Keratinocyte (primary cell): ENCODE data around the gene KCNH8. TPM values are rescaled to one million over a fixed set of nuclear protein-coding genes. Genes with fewer than 3 reads are reported as not detected.

Experiments
- DNase-seq: peaks from one replicate; pipeline ENCODE4 v3.0.0-alpha.2; 2011; ENCODE audit warnings: low read depth, missing footprints, low spot score
- FAIRE-seq: peaks from 2 replicates; lab custom pipeline; 2011; peaks lifted over from hg19 to GRCh38; lab: Jason Lieb, UNC
- H2AFZ ChIP-seq: 2 replicates; pipeline ENCODE4 v1.6.0; 2012; ENCODE audit warnings: low read length, control low read depth, inconsistent platforms; ENCODE audit not compliant: control insufficient read depth
- H3K27ac ChIP-seq: 2 replicates; pipeline ENCODE4 v1.5.1; 2011; ENCODE audit warnings: low read length; ENCODE audit not compliant: control insufficient read depth, insufficient read depth
- H3K27me3 ChIP-seq: 3 replicates; pipeline ENCODE4 v1.6.0; 2011; ENCODE audit warnings: low read length; ENCODE audit not compliant: control insufficient read depth, insufficient read depth; ENCODE audit errors: extremely low read depth
- H3K36me3 ChIP-seq, 2 experiments: 2 replicates in 1 of 2; 3 replicates in 1 of 2; pipeline ENCODE4 v1.5.1; 2011; ENCODE audit warnings: low read length in 2 of 2, mild to moderate bottlenecking in 1 of 2; ENCODE audit not compliant: control insufficient read depth in 2 of 2, insufficient read depth in 2 of 2; ENCODE audit errors: extremely low read depth in 1 of 2
- H3K4me1 ChIP-seq: 3 replicates; pipeline ENCODE4 v1.5.1; 2011; ENCODE audit warnings: low read length; ENCODE audit not compliant: control insufficient read depth, insufficient read depth; ENCODE audit errors: extremely low read depth
- H3K4me2 ChIP-seq: 3 replicates; pipeline ENCODE4 v1.6.0; 2011; ENCODE audit warnings: low read depth, low read length; ENCODE audit not compliant: control insufficient read depth, insufficient read depth; ENCODE audit errors: extremely low read depth
- H3K4me3 ChIP-seq, 3 experiments: fragments of 200-600 bp in 1 of 3; sonication (generic) in 1 of 3; 2 replicates in 2 of 3; 3 replicates in 1 of 3; pipeline ENCODE4 v1.5.1; 2011 to 2016; ENCODE audit warnings: low read length in 3 of 3, mild to moderate bottlenecking in 3 of 3, control low read depth in 2 of 3, inconsistent platforms in 1 of 3, low read depth in 1 of 3, mixed read lengths in 1 of 3, mixed run types in 1 of 3, moderate library complexity in 1 of 3; ENCODE audit not compliant: control insufficient read depth in 2 of 3, insufficient read depth in 2 of 3; ENCODE audit errors: extremely low read depth in 1 of 3
- H3K79me2 ChIP-seq: 2 replicates; pipeline ENCODE4 v1.6.0; 2012; ENCODE audit warnings: low read length; ENCODE audit not compliant: control insufficient read depth, insufficient read depth
- H3K9ac ChIP-seq: 3 replicates; pipeline ENCODE4 v1.6.0; 2011; ENCODE audit warnings: low read length; ENCODE audit not compliant: control insufficient read depth, insufficient read depth; ENCODE audit errors: extremely low read depth
- H3K9me1 ChIP-seq: 3 replicates; pipeline ENCODE4 v1.6.0; 2011; ENCODE audit warnings: low read length; ENCODE audit not compliant: control insufficient read depth, insufficient read depth; ENCODE audit errors: extremely low read depth
- H3K9me3 ChIP-seq: 2 replicates; pipeline ENCODE4 v1.5.1; 2012; ENCODE audit warnings: low read depth, low read length; ENCODE audit not compliant: control insufficient read depth
- H4K20me1 ChIP-seq: 3 replicates; pipeline ENCODE4 v1.6.0; 2011; ENCODE audit warnings: low read length; ENCODE audit not compliant: control insufficient read depth, insufficient read depth; ENCODE audit errors: extremely low read depth
- CTCF ChIP-seq, 3 experiments: IDR thresholded peaks in 1 of 3; conservative IDR thresholded peaks in 1 of 3; optimal IDR thresholded peaks in 1 of 3; 2 replicates in 2 of 3; 3 replicates in 1 of 3; pipeline versions ENCODE3 to v1.5.1; 2011; ENCODE audit warnings: low read length in 3 of 3, mild to moderate bottlenecking in 3 of 3, moderate library complexity in 2 of 3, control low read depth in 1 of 3, inconsistent platforms in 1 of 3; ENCODE audit not compliant: insufficient read depth in 2 of 3; ENCODE audit errors: extremely low read depth in 1 of 3
- EZH2 ChIP-seq: IDR thresholded peaks from one replicate; pipeline ENCODE4 v1.6.1; 2012; ENCODE audit warnings: inconsistent platforms, mild to moderate bottlenecking, low read length, moderate library complexity
- dilution Hi-C: fragments of 300-500 bp; cut with MboI; formaldehyde crosslinking; loops from one replicate; pipeline ENCODE4 v1.7.0; 2020; ENCODE audit warnings: low sequenced_read_pairs; ENCODE audit not compliant: extremely low pct_ligation_motif_present
- polyA plus RNA-seq, 5 experiments: library from polyadenylated mRNA; depleted of rRNA in 3 of 5; stranded (reverse) in 3 of 5; stranded (forward) in 1 of 5; unstranded in 1 of 5; fragments of >200 nt; gene quantifications; 1 replicate in 1 of 5; 2 replicates in 3 of 5; 3 replicates in 1 of 5; pipeline versions ENCODE4 v1.2.1 to v1.2.3, GENCODE V29; 2011 to 2012; ENCODE audit warnings: missing spikeins in 2 of 5, low read depth in 1 of 5, low replicate concordance in 1 of 5

The KCNH8 gene
- polyA plus RNA-seq, 1 donor (not counting 4 experiments of a cell fraction or from before 2014, with no cell fraction given) = not detected

GRCh38 chr3:19263606-19264005 is 115.3 kb downstream of the KCNH8 start:
- no peak overlapping the region for H3K4me2 ChIP-seq
- H3K9me1 ChIP-seq = no peaks in the 10 kb centered on the region
- H3K4me3 ChIP-seq = no peak overlapping the region
- no peaks in the 10 kb centered on the region for H3K36me3 ChIP-seq
- H3K9ac ChIP-seq = no peak overlapping the region
- H3K27ac ChIP-seq = no peak overlapping the region
- no peak overlapping the region for H2AFZ ChIP-seq
- H4K20me1 ChIP-seq = no peaks in the 10 kb centered on the region
- H3K9me3 ChIP-seq = no peaks in the 10 kb centered on the region
- H3K79me2 ChIP-seq = no peaks in the 10 kb centered on the region
- dilution Hi-C loops = no loop called here
- no peaks in the 10 kb centered on the region for H3K27me3 ChIP-seq
- no peak for TF ChIP-seq CTCF (optimal IDR thresholded peaks at IDR 0.05 in 1 of 3, IDR thresholded peaks at IDR 0.05 in 1 of 3, conservative IDR thresholded peaks at IDR 0.05 in 1 of 3; ENCODE audit: extremely low read depth in 1 of 3, insufficient read depth in 2 of 3, low read length in 3 of 3)
- no peak for TF ChIP-seq EZH2
- no peak for FAIRE-seq
- no peaks in the 10 kb centered on the region for H3K4me1 ChIP-seq
- no peak for DNase-seq

GRCh38 chr3:19264424-19264823 is 116.1 kb downstream of the KCNH8 start:
- no peak for FAIRE-seq
- Histone ChIP-seq H3K79me2 (no peaks in the 10 kb centered on the region), H3K9ac (no peak overlapping the region), H3K4me1 (no peaks in the 10 kb centered on the region), H2AFZ (no peak overlapping the region), H3K4me3 (no peak overlapping the region), H3K4me2 (no peak overlapping the region), H3K27me3 (no peaks in the 10 kb centered on the region), H3K9me1 (no peaks in the 10 kb centered on the region), H4K20me1 (no peaks in the 10 kb centered on the region), H3K27ac (no peak overlapping the region), H3K9me3 (no peaks in the 10 kb centered on the region), H3K36me3 (no peaks in the 10 kb centered on the region)
- DNase-seq = no peak
- dilution Hi-C loops = no loop called here
- no peak for TF ChIP-seq EZH2
- no peak for TF ChIP-seq CTCF (optimal IDR thresholded peaks at IDR 0.05 in 1 of 3, IDR thresholded peaks at IDR 0.05 in 1 of 3, conservative IDR thresholded peaks at IDR 0.05 in 1 of 3; ENCODE audit: extremely low read depth in 1 of 3, insufficient read depth in 2 of 3, low read length in 3 of 3)
